LNCAP (cell line): ENCODE measurements around the gene DEXI.

Source experiments
- TF ChIP-seq, protein P1 (sequence below): fragments of 450-650 bp; IDR thresholded peaks from 2 replicates; pipeline ENCODE4 v1.5.1; 2017; ENCODE audit warnings: mild to moderate bottlenecking

The DEXI gene

DNA sequence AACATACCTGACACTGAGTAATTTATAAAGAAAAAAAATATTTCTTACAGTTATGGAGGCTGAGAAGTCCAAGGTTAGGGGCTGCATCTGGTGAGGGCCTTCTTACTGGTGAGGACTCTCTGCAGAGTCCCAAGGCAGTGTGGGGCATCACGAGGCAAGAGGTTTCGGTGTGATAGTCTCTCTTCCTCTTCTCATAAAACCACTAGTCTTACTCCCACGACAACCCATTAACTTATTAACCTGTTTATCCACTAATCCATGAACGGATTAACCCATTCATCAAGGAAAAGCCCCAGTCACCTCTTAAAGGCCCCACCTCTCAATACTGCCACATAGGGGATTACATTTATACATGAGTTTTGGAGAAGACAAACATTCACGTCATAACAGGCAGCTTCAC, 45.1 kb downstream of the DEXI start:
- TF ChIP-seq, protein P1, sequence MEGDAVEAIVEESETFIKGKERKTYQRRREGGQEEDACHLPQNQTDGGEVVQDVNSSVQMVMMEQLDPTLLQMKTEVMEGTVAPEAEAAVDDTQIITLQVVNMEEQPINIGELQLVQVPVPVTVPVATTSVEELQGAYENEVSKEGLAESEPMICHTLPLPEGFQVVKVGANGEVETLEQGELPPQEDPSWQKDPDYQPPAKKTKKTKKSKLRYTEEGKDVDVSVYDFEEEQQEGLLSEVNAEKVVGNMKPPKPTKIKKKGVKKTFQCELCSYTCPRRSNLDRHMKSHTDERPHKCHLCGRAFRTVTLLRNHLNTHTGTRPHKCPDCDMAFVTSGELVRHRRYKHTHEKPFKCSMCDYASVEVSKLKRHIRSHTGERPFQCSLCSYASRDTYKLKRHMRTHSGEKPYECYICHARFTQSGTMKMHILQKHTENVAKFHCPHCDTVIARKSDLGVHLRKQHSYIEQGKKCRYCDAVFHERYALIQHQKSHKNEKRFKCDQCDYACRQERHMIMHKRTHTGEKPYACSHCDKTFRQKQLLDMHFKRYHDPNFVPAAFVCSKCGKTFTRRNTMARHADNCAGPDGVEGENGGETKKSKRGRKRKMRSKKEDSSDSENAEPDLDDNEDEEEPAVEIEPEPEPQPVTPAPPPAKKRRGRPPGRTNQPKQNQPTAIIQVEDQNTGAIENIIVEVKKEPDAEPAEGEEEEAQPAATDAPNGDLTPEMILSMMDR, result no peak

DNA sequence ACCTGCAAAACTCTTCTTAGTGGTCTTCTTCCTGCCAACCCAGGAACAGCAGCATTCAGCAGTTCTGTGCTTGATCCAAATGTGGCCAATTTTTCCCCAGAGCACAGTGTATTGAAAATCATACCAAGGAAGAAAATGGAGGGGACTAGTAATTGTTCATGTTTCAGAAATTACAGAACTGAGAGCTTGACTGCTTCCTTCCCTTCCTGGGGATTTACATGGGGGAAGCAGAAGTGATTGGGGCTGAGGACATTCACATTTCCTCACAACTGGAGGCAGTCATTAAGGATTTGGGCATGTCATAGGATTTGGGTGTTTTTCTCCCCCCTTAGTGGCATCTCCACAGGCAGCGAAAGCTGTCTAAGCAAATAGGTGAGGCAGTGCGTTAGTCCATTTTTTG, 45.5 kb downstream of the DEXI start:
- TF ChIP-seq, protein P1, result no peak

DNA sequence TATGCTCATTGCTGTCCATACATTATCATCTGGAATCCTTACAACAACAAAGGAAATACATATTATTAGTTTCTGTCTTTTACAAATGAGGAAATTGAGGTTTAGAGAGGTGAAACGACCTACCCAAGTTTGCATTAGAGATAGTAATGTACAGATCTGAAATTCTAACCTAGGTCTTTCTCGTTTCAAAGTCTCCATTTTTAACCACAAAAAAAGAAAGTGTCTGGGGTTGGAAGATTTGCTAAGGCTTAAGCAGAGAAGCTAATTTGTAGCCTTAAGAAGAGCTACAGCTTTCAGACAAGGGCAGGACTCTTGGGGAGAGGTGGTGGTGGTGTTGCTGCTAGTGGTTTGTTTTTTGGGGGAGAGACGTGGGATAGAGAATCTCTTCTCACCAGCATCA, 46.1 kb downstream of the DEXI start:
- TF ChIP-seq, protein P1, result no peak

- TF ChIP-seq, protein P1, result no peak
Measured at GRCh38 chr16:10895053-10895946, 47.0 kb downstream of the DEXI start.

GRCh38 chr16:10892782-10893318, 49.4 kb downstream of the DEXI start:
- TF ChIP-seq, protein P1, result no peak

GRCh38 chr16:10889855-10890254, 52.4 kb downstream of the DEXI start:
- TF ChIP-seq, protein P1, result no peak

GRCh38 chr16:10888320-10888937, 53.8 kb downstream of the DEXI start:
- TF ChIP-seq, protein P1, result no peak
